H1 (cell line): ENCODE results near the gene SEMA4F.

Experiments used
- CEBPB ChIP-seq: IDR thresholded peaks from 2 replicates; pipeline ENCODE4 v1.6.1; 2012; ENCODE audit warnings: low read depth, low read length
- EZH2 ChIP-seq: fragments of 200-600 bp; sonication (generic); IDR thresholded peaks from 2 replicates; pipeline ENCODE4 v1.7.1; 2012; ENCODE audit warnings: low read depth, mild to moderate bottlenecking, moderate library complexity, low read length, inconsistent platforms; ENCODE audit not compliant: severe bottlenecking
- JUN ChIP-seq: IDR thresholded peaks from 2 replicates; pipeline ENCODE4 v1.6.1; 2011; ENCODE audit warnings: low read depth, mild to moderate bottlenecking, improper control_type of control experiment, low read length
- KDM5A ChIP-seq: fragments of 200-600 bp; IDR thresholded peaks from 2 replicates; pipeline ENCODE4 v1.7.1; 2012; ENCODE audit warnings: mild to moderate bottlenecking, low read length, inconsistent platforms, mixed read lengths
- POLR2A ChIP-seq, 2 experiments: IDR thresholded peaks; 1 replicate in 1 of 2; 2 replicates in 1 of 2; pipeline ENCODE4 v1.6.1; 2011; ENCODE audit warnings: low read depth in 2 of 2, low read length in 2 of 2, mild to moderate bottlenecking in 2 of 2; ENCODE audit errors: control extremely low read depth in 1 of 2
- POU5F1 ChIP-seq: IDR thresholded peaks from 2 replicates; pipeline ENCODE4 v1.6.1; 2011; ENCODE audit warnings: low read depth, mild to moderate bottlenecking, low read length, moderate library complexity
- RBBP5 ChIP-seq: IDR thresholded peaks from 2 replicates; pipeline ENCODE4 v1.7.1; 2012; ENCODE audit warnings: low read depth, mild to moderate bottlenecking, inconsistent platforms, low read length, moderate library complexity, borderline replicate concordance
- SUZ12 ChIP-seq: fragments of 200-600 bp; sonication (generic); IDR thresholded peaks from 2 replicates; pipeline ENCODE4 v1.6.1; 2012; ENCODE audit warnings: mild to moderate bottlenecking, inconsistent platforms, low read length, moderate library complexity, mixed read lengths
- TF ChIP-seq, protein P1 (sequence below): IDR thresholded peaks from 2 replicates; pipeline ENCODE4 v1.6.1; 2011; ENCODE audit warnings: low read length, improper control_type of control experiment
- TF ChIP-seq, protein P2 (sequence below): IDR thresholded peaks from 2 replicates; pipeline ENCODE4 v1.6.1; 2012; ENCODE audit warnings: inconsistent platforms
- TF ChIP-seq, protein P3 (sequence below), 3 experiments: IDR thresholded peaks; 1 replicate in 2 of 3; 2 replicates in 1 of 3; pipeline versions ENCODE4 v1.5.1 to v1.6.1; 2011; ENCODE audit warnings: low read length in 3 of 3, mild to moderate bottlenecking in 3 of 3, inconsistent platforms in 2 of 3, low read depth in 1 of 3, moderate library complexity in 1 of 3; ENCODE audit not compliant: insufficient read depth in 1 of 3; ENCODE audit errors: control extremely low read depth in 1 of 3

DNA sequence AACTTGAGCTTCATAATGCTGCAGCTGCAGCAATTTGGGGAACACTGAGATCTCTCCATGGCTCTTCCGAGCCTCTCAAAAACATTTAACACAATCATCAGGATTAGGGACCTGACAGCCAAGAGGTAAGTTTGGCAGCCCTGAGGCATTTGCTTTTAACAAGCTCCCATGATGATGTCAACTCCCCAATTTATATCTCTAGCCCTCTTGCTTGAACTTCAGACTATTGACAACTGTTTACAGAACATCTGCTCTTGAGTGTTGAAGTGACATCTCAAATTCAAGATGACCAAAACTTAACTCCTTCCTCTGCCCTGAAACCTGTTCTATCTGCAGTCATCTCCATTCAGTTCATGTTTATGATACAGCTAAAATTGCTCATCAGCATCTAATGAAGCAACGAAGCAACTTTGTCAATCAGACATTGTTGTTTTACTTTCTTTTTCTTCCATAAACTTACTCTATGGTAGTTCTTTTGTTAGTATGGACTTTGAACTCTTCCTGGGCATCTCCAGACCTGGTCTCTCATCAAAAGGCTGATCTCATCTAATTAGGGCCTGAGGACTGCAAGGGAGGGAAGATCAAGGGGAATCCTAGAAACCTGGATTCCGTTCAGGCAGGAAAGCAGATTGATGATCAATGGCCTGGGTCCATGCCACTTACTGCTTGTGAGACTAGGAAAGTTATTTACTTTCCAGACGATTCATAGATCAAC, 48.1 kb downstream of the SEMA4F start:
- TF ChIP-seq JUN (no peak), CEBPB (no peak), POLR2A (IDR thresholded peaks at IDR 0.05; ENCODE audit: control extremely low read depth in 1 of 2, low read depth in 2 of 2, low read length in 2 of 2) (no peak), EZH2 (no peak), RBBP5 (no peak), KDM5A (no peak), SUZ12 (no peak), POU5F1 (no peak)
- TF ChIP-seq, protein P1, sequence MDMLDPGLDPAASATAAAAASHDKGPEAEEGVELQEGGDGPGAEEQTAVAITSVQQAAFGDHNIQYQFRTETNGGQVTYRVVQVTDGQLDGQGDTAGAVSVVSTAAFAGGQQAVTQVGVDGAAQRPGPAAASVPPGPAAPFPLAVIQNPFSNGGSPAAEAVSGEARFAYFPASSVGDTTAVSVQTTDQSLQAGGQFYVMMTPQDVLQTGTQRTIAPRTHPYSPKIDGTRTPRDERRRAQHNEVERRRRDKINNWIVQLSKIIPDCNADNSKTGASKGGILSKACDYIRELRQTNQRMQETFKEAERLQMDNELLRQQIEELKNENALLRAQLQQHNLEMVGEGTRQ, result no peak
- TF ChIP-seq, protein P2, sequence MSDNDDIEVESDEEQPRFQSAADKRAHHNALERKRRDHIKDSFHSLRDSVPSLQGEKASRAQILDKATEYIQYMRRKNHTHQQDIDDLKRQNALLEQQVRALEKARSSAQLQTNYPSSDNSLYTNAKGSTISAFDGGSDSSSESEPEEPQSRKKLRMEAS, result no peak
- TF ChIP-seq, protein P3, sequence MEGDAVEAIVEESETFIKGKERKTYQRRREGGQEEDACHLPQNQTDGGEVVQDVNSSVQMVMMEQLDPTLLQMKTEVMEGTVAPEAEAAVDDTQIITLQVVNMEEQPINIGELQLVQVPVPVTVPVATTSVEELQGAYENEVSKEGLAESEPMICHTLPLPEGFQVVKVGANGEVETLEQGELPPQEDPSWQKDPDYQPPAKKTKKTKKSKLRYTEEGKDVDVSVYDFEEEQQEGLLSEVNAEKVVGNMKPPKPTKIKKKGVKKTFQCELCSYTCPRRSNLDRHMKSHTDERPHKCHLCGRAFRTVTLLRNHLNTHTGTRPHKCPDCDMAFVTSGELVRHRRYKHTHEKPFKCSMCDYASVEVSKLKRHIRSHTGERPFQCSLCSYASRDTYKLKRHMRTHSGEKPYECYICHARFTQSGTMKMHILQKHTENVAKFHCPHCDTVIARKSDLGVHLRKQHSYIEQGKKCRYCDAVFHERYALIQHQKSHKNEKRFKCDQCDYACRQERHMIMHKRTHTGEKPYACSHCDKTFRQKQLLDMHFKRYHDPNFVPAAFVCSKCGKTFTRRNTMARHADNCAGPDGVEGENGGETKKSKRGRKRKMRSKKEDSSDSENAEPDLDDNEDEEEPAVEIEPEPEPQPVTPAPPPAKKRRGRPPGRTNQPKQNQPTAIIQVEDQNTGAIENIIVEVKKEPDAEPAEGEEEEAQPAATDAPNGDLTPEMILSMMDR (IDR thresholded peaks at IDR 0.05; ENCODE audit: control extremely low read depth in 1 of 3, insufficient read depth in 1 of 3, low read depth in 1 of 3, low read length in 3 of 3), result no peak
